Suprapubic skin (tissue), 4 donors: ENCODE data around the gene CEP85. TPM values are rescaled to one million over a fixed set of nuclear protein-coding genes. Genes with fewer than 3 reads are reported as not detected.
A peak's percentile ranks its signal among the peaks of the same experiment; 100 is the strongest.
"Not testable (repeated sequence)": the region's sequence is repeated elsewhere in the genome, so short reads cannot be mapped to it uniquely, and the experiment has no call there.

Experiments used
- DNase-seq, 2 donors: peaks; one replicate each; pipeline ENCODE4 v3.0.0-alpha.2; 2019; ENCODE audit warnings: low spot score in 2 of 2
- H3K27ac ChIP-seq: fragments of 200-600 bp; sonication (generic); one replicate; pipeline ENCODE4 v1.5.1; 2019
- H3K27me3 ChIP-seq: fragments of 200-600 bp; sonication (generic); one replicate; pipeline ENCODE4 v1.5.1; 2019
- H3K36me3 ChIP-seq: fragments of 200-600 bp; sonication (generic); one replicate; pipeline ENCODE4 v1.5.1; 2019
- H3K4me1 ChIP-seq: fragments of 200-600 bp; sonication (generic); one replicate; pipeline ENCODE4 v1.5.1; 2019
- H3K4me3 ChIP-seq: fragments of 200-600 bp; sonication (generic); one replicate; pipeline ENCODE4 v1.5.1; 2019; ENCODE audit warnings: mild to moderate bottlenecking
- H3K9me3 ChIP-seq: fragments of 200-600 bp; sonication (generic); one replicate; pipeline ENCODE4 v1.5.1; 2019
- CTCF ChIP-seq, 2 donors: fragments of 200-600 bp in 1 of 2; fragments of 450-650 bp in 1 of 2; sonication (generic) in 1 of 2; IDR thresholded peaks; one replicate each; pipeline ENCODE4 v1.5.1; 2016 to 2019; ENCODE audit warnings: antibody characterized with exemption in 2 of 2, mild to moderate bottlenecking in 1 of 2, moderate library complexity in 1 of 2
- EP300 ChIP-seq: sonication (generic); formaldehyde crosslinking; IDR thresholded peaks from one replicate; pipeline ENCODE4 v1.6.1; 2017; ENCODE audit warnings: antibody characterized with exemption
- POLR2A ChIP-seq, 2 donors: fragments of 450-650 bp; IDR thresholded peaks; one replicate each; pipeline ENCODE4 v1.6.1; 2017; ENCODE audit warnings: antibody characterized with exemption in 2 of 2, mild to moderate bottlenecking in 2 of 2, moderate library complexity in 2 of 2
- POLR2AphosphoS5 ChIP-seq, 3 donors: sonication (generic); formaldehyde crosslinking; IDR thresholded peaks; one replicate each; pipeline ENCODE4 v1.6.1; 2017; ENCODE audit warnings: antibody characterized with exemption in 3 of 3
- WGBS: methylation state at CpG from one replicate; pipeline ENCODE4 v1.1.5; 2018; 5-methylcytosine and 5-hydroxymethylcytosine counted together
- total RNA-seq, 4 donors: library from RNA; depleted of rRNA; stranded (reverse); fragments of >200 nt; gene quantifications; one replicate each; pipeline ENCODE4 v1.1.0, GENCODE V29; 2016

Gene CEP85
- total RNA-seq, 4 donors from 2014 or later: 18.2 to 27.8 (median 18.7) TPM

- 65% methylated on average over 8 of the region's 8 CpGs for WGBS
- Histone ChIP-seq H3K9me3 (no peaks in the 10 kb centered on the region), H3K27me3 (no peaks in the 10 kb centered on the region), H3K36me3 (no peaks in the 10 kb centered on the region), H3K4me3 (no peak overlapping the region), H3K4me1 (peaks cover 22% of the 10 kb centered on the region), H3K27ac (no peak overlapping the region)
- TF ChIP-seq POLR2AphosphoS5 (IDR thresholded peaks at IDR 0.05) (no peak), EP300 (no peak), POLR2A (IDR thresholded peaks at IDR 0.05) (no peak), CTCF (IDR thresholded peaks at IDR 0.05) (no peak)
- no peak for DNase-seq
Measured at GRCh38 chr1:26302733-26303405, 68.9 kb downstream of the CEP85 start.

- H3K27ac ChIP-seq: peak overlapping the region; percentile 79
- TF ChIP-seq CTCF (IDR thresholded peaks at IDR 0.05) (no peak), POLR2A (IDR thresholded peaks at IDR 0.05) (no peak), POLR2AphosphoS5 (IDR thresholded peaks at IDR 0.05) (no peak), EP300 (no peak)
- no peaks in the 10 kb centered on the region for H3K9me3 ChIP-seq
Measured at GRCh38 chr1:26305667-26306289, 71.8 kb downstream of the CEP85 start.

GRCh38 chr1:26306290-26307229, 72.6 kb downstream of the CEP85 start, which contains the start of gene UBXN11:
UBXN11 (minus strand) TSS chr1:26306636; CDS start chr1:26302883, 3,753 bp downstream.
- Histone ChIP-seq H3K36me3 (no peaks in the 10 kb centered on the region), H3K4me1 (peaks cover 19% of the 10 kb centered on the region), H3K27ac (peak within 1 kb of the TSS; percentile 79), H3K9me3 (no peaks in the 10 kb centered on the region), H3K4me3 (peak within 1 kb of the TSS; percentile 74), H3K27me3 (no peaks in the 10 kb centered on the region)
- 1% methylated on average over 12 of the region's 51 CpGs for WGBS
- TF ChIP-seq CTCF (IDR thresholded peaks at IDR 0.05) (no peak), EP300 (no peak), POLR2AphosphoS5 (IDR thresholded peaks at IDR 0.05) (peak in 2 of 3 donors; percentile 3 to 55), POLR2A (IDR thresholded peaks at IDR 0.05) (no peak)
- DNase-seq: peak; percentile 94

More at GRCh38 chr1:26305667-26306289, 71.8 kb downstream of the CEP85 start:
- 29% methylated on average over 8 of the region's 8 CpGs for WGBS
- no peaks in the 10 kb centered on the region for H3K36me3 ChIP-seq
- peak overlapping the region; percentile 74 for H3K4me3 ChIP-seq
- H3K27me3 ChIP-seq: no peaks in the 10 kb centered on the region
- peaks cover 19% of the 10 kb centered on the region for H3K4me1 ChIP-seq
- DNase-seq: no peak

GRCh38 chr1:26307363-26307781, 73.4 kb downstream of the CEP85 start:
- H3K27ac ChIP-seq: no peak overlapping the region

GRCh38 chr1:26307966-26308899, 74.2 kb downstream of the CEP85 start:
- peaks cover 19% of the 10 kb centered on the region for H3K4me1 ChIP-seq
- H3K9me3 ChIP-seq, H3K27ac ChIP-seq, H3K36me3 ChIP-seq, H3K27me3 ChIP-seq, H3K4me3 ChIP-seq, DNase-seq: not testable (repeated sequence)
- WGBS: 87% methylated on average over 21 of the region's 21 CpGs

More at GRCh38 chr1:26307363-26307781, 73.4 kb downstream of the CEP85 start:
- TF ChIP-seq POLR2AphosphoS5 (IDR thresholded peaks at IDR 0.05) (no peak), CTCF (IDR thresholded peaks at IDR 0.05) (no peak), POLR2A (IDR thresholded peaks at IDR 0.05) (no peak), EP300 (no peak)
- H3K4me3 ChIP-seq: no peak overlapping the region
- H3K4me1 ChIP-seq: peaks cover 19% of the 10 kb centered on the region
- DNase-seq: no peak
- no peaks in the 10 kb centered on the region for H3K27me3 ChIP-seq
- WGBS: 41% methylated on average over 6 of the region's 6 CpGs
- no peaks in the 10 kb centered on the region for H3K36me3 ChIP-seq
- H3K9me3 ChIP-seq: no peaks in the 10 kb centered on the region
